Measurements from ENCODE around the gene RIMS4.

DNA sequence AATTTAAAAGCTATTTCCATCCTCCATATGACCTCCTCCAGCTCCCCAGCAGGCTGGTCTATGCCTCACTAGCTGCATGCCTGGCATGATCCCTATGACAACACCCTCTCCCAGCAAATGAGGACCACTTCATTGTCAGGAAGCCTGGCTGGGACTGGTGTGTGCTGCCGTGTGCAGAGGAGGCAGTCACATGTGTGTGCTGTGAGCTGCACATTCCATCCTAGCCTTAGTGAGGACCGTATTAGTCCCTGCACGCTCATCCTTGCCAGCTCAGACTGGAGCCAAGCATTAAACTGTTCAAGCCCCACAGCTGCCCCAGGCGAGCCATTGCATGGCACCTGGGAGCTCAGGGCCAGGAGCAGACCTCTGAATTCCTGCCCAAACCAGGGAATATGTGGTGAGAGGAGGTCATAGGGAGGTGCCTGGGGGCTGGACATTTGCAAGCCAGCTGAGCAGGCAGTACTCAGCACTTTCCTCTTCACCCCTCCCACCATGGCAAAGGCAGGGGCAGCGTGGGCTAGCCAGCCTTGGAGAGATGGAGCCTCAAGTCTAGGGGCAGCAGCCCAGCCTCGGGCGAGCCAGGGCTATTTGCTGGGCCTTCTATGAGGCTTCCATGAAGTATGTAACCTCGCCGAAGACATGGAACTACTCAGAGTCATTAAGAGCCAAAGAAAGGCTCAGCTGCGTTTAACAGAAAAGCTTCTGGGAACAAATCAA lies 103.9 kb downstream of the RIMS4 start:
- TF ChIP-seq, protein P1, sequence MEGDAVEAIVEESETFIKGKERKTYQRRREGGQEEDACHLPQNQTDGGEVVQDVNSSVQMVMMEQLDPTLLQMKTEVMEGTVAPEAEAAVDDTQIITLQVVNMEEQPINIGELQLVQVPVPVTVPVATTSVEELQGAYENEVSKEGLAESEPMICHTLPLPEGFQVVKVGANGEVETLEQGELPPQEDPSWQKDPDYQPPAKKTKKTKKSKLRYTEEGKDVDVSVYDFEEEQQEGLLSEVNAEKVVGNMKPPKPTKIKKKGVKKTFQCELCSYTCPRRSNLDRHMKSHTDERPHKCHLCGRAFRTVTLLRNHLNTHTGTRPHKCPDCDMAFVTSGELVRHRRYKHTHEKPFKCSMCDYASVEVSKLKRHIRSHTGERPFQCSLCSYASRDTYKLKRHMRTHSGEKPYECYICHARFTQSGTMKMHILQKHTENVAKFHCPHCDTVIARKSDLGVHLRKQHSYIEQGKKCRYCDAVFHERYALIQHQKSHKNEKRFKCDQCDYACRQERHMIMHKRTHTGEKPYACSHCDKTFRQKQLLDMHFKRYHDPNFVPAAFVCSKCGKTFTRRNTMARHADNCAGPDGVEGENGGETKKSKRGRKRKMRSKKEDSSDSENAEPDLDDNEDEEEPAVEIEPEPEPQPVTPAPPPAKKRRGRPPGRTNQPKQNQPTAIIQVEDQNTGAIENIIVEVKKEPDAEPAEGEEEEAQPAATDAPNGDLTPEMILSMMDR (IDR thresholded peaks at IDR 0.05) = no peak
- no peak for TF ChIP-seq EZH2 (IDR thresholded peaks at IDR 0.05)

Data from neural progenitor cell (in vitro differentiated cells).